GM18858 (cell line): Measurements from ENCODE around the gene VEZT.
"Not testable (repeated sequence)": the region's sequence is repeated elsewhere in the genome, so short reads cannot be mapped to it uniquely, and the experiment has no call there.

Experiments
- ATAC-seq: cut with Tn5 transposase; IDR thresholded peaks from one replicate; pipeline ENCODE4 v1.9.1; 2021; ENCODE audit not compliant: unreplicated experiment

Gene VEZT

DNA sequence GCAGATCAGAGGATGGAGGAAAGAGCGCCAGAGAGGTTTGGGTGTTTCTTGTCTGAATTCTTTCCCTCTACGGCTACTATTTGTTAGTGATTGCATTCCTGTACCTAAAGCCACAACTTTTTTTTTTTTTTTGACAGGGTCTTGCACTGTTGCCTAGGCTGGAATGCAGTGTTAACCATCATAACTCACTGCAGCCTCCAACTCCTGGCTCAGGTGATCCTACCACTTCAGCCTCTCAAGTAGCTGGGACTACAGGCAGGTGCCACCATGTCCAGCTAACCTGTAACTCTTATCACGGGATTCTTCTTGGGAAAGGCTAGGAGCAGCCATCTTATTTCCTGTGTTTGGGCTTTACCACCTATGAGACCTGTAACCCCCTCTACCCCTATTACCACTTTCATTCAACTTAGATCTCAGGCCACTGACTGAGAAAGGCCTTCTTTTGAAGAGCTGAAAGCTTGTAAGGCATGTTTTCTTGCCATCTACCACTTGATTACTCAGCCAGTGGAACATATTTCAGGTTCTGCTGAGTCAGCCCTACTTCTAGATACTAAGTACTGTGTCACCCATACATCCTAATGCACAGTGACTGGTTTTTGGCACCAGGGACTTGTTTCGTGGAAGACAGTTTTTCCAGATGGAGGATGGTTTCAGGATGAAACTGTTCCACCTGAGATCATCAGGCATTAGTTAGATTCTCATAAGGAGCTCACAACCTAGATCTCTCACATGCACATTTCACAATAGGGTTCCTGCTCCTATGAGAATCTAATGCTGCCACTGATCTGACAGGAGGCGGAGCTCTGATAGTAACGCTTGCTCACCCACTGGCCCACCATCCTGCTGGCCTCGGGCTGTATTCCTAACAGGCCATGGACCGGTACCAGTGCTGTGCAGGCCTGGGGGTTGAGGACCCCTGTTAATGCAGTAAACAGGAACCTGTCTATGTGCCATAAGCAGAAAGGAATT, 6.9 kb downstream of the VEZT start:
- no peak for ATAC-seq

DNA sequence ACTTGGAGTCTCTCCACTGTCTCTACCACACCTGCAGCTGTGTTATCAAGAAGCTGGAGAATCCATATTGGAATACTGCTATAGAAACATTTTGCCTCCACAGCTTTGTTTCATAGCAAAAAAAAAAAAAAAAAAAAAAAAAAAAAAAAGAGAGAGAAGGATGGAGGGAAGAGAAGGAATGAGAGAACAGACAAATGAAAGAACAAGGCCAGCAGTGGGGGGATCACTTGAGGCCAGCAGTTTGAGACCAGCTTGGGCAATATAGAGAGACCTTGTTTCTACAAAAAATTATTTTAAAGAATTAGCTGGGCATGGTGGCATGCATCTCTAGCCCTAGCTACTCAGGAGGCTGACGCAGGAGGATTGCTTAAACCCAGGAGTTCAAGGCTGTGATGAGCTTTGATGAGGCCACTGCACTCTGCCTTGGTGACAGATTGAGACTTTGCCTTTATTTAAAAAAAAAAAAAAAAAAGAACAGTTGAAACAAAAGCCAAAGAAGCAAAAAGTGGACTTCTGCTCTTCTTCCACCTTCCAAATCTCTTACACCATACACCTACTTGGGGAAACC, 8.1 kb downstream of the VEZT start:
- ATAC-seq = no peak

DNA sequence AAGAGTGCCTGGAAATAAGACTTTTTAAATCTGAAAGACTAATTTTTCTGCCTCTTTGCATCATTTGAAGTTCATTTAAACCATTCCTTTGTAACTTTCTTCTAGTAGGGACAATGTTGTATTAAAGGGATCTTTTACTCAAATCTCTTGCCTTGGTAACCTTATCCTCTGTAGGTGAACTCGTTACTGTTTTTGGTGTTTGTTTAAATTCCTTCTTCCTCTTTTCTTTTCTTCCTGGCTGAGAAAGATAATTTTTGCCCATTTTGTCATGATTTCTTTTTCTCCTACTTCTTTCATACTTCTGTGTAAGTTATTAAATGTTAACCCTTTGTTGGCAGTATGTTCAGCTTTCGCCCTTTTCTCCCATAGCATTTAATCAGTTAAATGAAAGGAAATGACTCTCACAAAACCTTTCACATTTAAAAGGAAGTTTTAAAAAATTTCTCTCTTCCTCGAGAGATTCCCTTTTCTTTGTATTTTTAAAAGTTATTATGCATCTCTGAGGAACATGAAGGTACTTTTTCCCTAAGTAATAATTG, 10.3 kb downstream of the VEZT start:
- no peak for ATAC-seq

DNA sequence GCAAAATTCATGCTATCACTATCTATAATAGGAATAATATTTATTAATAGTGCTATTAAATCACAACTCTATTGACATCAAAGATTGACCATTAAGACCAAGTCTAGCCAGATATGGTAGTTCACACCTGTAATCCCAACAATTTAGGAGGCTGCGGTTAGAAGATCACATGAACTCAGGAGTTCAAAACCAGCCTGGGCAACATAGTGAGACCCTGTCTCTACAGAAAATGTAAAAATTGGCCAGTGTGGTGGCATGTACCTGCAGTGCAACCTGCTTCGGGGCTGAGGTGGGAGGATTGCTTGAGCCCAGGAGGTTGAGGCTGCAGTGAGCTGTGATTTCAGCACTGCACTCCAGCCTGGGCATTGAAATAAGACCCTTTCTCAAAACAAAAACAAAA, 11.0 kb downstream of the VEZT start:
- no peak for ATAC-seq

DNA sequence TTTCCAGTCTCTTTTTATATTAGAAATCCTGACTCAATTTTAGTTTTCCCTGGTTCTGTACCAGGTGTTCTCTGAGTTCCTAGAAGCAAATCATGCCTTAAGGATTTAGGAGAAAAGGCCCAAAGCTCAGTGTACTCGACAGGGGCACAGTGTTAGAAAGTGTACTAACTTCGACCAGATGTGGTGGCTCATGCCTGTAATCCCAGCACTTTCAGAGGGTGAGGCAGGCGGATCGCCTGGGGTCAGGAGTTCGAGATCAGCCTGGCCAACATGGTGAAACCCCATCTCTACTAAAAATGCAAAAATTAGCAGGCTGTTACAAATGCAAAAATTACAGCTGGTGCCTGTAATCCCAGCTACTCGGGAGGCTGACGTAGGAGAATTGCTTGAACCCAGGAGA, 12.0 kb downstream of the VEZT start:
- no peak for ATAC-seq

DNA sequence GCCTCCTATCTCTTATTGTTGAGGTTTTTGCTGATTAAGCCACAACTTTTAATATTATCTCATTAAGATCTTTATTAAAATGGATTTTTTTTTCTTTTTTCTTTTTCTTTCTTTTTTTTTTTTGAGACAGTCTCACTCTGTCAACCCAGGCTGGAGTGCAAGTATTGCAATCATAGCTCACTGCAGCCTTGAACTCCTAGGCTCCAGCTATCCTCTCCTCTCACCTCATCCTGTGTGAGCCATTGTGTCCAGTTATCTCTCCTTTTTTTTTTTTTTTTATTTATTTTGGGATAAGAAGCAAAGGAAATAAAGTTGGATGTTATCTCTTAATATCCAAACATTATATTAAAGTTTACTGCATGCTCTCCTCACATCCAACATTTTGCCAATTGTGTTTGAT, 12.7 kb downstream of the VEZT start:
- no peak for ATAC-seq

DNA sequence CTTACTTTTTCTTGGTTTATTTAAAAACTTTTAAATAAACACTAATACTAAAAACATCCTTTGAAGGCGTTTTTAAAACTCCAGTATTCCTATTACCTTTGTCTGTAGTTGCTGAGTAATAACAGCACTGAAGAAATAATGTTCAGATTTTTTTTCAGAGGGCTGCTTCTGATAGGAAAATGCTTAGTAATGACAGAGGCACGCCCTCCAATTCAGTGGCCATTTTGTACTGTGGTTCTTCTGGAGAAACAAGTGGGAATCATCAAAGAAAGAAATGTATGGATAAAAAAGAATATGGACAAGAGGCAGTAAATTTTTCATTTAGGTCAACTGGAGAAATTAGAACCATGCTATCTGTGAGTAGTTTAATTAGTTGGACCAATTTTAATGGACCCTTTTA, 13.6 kb downstream of the VEZT start:
- ATAC-seq = no peak

DNA sequence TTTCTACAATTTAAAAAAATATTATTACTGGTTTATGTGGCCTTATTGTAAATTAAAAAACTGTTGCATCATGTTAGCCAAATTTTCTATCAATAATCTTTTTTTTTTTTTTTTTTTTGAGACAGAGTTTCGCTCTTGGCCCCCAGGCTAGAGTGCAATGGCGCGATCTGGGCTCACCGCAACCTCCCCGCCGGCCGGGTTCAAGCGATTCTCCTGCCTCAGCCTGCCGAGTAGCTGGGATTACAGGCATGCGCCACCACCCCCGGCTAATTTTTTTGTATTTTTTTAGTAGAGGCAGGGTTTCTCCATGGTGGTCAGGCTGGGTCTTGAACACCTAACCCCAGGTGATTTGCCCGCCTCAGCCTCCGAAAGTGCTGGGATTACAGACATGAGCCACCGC, 16.6 kb downstream of the VEZT start:
- not testable (repeated sequence) for ATAC-seq

DNA sequence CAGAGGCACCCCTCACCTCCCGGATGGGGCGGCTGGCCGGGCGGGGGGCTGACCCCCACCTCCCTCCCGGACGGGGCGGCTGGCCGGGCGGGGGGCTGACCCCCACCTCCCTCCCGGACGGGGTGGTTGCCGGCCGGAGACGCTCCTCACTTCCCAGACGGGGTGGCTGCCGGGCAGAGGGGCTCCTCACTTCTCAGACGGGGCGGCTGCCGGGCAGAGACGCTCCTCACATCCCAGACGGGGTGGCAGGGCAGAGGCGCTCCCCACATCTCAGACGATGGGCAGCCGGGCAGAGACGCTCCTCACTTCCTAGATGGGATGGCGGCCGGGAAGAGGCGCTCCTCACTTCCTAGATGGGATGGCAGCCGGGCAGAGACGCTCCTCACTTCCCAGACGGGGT, 18.0 kb downstream of the VEZT start:
- not testable (repeated sequence) for ATAC-seq

DNA sequence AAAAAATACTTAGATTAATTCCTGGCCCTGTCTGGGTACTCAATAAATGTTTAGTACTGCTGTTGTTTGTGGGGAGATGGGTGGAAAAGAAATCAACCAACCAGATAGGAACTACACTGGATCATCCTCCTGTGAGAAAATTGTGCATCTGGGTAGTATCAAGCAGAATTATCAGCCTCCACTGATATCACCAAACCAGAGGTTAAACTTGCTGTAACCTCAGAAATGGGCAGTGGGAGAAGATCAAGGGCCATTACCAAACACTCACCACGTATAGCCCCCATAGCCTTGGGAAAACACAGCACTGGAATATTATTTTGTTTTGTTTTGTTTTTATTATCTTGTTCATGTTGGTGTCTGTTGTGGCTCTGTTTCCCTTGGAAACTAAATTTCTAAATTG, 19.7 kb downstream of the VEZT start:
- ATAC-seq = no peak

DNA sequence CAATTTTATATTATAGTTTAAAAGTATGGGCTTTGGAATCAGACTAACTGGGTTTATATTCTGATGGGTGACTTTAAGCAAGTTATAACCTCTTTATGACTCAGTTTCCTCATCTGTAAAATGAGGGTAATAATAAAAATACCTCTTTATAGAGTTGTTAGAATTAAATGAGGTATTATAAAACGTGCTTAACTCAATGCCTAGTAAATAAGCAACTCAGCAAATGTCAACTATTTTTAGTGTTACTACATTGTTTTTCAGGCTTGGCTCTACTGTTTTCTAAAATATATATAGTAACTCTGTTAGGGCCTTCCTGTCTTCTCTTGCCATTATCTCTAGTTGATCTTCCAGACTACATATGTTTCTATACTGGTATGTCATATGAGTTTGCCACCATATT, 20.5 kb downstream of the VEZT start:
- ATAC-seq = no peak

DNA sequence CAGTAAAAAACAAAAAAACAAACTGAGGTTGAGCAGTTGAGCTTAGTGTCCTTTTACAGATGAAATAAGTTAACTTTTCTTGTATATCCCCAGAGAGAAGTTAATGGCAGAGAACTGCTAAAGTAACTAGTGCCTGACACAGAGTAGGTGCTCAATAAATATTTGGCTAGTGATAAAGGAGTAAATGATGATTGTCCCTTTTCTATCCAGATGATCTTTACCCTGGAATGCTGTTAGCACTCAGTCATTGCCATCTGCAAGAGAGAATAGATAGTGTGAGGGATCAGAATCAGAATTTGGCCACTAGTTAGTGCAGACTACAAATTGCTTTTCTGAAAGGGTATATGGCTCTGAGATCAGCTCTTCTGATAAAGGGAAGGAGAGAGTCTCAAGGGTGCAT, 21.6 kb downstream of the VEZT start:
- ATAC-seq = no peak

DNA sequence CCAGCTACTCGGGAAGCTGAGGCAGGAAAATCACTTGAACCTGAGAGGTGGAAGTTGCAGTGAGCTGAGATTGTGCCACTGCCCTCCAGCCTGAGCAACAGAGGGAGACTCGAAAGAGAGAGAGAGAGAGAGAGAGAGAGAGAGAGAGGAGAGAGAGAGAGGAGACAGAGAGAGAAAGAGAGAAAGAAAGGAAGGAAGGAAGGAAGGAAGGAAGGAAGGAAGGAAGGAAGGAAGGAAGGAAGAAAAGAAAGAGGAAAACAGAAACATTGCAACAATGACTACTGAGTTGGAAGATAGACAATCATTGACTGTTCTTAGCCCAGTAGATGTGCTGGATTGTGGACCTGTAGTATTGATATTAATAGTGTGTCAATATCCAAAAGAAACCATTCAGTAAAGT, 22.2 kb downstream of the VEZT start:
- not testable (repeated sequence) for ATAC-seq

DNA sequence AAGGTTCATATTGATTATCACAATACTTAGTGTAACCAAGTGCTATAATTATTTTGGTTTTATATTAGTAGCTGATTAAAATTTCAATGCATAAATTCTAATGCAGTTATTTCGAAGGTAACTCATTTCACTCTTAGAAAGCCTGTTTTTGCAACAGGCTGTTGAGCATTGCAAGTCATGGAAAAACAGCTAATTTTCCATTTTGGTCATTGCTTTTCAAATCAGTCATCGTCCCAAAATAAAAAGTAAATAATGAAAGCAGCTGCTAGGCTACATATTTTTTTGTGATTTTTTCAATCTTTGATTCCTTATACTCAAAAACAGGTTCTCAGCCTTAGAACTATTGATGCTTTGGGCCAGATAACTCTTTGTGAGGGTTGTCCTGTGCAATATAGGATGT, 22.9 kb downstream of the VEZT start:
- no peak for ATAC-seq

DNA sequence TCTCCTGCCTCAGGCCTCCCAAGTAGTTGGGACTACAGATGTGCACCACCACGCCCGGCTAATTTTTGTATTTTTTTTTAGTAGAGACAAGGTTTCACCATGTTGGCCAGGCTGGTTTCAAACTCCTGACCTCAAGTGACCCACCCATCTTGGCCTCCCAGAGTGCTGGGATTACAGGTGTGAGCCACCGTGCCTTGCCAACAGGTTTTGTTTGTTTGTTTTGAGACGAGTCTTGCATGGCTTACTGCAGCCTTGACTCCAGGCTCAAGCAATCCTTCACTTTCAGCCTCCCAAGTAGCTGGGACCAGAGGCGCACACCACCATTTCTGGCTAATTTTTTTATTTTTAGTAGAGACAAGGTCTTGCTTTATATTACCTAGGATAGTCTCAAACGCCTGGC, 23.5 kb downstream of the VEZT start:
- not testable (repeated sequence) for ATAC-seq

DNA sequence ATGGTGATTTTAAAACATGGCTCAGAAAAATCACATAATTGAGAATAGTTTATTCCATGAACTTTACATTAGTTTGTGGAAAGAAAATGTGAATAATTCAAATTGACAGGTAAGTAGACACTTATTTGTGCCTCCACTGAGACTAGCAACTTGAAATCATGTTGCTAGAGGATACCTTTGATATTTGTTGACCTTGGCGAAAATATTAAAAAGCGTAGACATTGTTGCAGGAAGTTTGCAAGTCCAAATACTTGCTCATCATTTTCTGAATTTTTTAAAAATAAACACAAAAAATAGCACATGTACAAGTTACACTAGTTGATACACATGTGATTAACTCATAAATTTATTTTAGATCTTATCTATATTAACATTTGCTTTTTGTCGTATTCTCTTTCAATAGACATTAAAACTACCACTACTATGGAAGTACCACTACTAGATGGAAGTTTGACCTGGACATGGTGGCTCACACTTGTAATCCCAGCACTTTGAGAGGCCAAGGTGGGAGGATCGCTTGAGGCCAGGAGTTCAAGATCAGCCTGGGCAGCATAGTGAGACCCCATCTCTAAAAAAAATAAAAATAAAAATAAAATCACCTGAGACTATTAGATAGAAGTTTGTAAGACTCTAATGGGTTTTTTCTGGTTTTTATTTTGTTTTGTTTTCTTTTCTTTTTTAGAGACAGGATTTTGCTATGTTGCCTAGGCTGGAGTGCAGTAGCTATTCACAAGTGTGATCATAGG, 24.3 kb downstream of the VEZT start:
- ATAC-seq = no peak

DNA sequence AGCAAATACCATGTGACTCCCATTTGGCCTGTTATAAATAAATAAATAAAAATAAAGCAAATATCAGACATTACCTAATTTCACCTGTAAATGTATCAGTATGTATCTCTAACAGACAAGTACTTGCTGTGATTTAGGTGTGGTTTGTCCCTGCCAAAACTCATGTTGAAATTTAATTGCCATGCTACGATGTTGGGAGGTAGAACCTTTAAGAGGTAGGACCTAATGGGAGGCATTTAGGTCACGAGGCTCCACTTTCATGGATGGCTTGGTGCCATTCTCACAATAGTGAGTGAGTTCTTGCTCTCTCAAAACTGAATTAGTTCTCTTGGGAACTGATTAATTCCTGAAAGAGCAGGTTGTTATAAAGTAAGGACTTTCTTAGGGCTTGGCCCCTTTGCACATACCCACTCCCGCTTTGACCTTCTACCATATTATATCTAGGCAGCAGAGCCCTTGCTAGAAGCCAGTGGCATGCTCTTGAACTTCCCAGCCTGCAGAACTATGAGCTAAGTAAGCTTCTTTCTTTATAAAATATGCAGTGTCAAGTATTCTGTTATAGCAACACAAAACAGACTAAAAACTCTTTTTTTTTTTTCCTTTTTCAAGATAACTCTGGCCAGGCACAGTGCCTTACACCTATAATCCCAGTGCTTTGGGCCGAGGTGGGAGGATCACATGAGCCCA, 26.0 kb downstream of the VEZT start:
- ATAC-seq = no peak

DNA sequence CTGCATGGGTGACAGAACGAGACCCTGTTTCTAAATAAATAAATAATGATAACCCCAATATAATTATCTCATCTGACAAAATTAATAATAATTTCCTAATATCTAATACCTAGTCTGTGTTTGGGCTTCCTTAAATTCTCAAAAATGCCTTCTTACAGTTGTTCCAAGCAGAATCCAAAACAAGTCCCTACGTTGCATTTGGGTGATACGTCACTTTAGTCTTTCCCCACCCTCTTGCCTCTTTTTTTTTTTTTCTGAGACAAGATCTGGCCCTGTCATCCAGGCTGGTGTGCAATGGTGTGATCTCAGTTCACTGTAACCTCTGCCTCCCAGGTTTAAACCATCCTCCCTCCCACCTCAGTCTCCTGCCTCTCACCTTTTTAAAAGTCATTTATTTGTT, 26.7 kb downstream of the VEZT start:
- no peak for ATAC-seq

DNA sequence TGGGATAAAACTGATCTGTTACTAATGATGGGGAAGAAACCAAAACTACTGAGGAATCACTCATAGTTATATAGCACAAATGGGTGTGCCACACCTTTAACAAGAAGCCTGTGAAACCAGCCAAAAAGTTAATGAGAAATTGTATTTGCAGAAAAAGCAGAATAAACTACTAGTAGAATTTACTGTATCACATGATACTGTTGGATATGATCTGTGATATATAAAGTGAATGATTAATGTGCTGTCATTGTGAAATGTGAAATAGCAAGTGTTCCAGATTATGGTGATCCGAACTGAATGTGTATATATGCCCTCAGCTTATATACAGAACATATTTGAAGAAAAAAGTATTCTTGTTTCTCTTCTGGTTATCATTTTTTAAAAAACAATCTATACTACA, 30.5 kb downstream of the VEZT start:
- ATAC-seq = no peak

DNA sequence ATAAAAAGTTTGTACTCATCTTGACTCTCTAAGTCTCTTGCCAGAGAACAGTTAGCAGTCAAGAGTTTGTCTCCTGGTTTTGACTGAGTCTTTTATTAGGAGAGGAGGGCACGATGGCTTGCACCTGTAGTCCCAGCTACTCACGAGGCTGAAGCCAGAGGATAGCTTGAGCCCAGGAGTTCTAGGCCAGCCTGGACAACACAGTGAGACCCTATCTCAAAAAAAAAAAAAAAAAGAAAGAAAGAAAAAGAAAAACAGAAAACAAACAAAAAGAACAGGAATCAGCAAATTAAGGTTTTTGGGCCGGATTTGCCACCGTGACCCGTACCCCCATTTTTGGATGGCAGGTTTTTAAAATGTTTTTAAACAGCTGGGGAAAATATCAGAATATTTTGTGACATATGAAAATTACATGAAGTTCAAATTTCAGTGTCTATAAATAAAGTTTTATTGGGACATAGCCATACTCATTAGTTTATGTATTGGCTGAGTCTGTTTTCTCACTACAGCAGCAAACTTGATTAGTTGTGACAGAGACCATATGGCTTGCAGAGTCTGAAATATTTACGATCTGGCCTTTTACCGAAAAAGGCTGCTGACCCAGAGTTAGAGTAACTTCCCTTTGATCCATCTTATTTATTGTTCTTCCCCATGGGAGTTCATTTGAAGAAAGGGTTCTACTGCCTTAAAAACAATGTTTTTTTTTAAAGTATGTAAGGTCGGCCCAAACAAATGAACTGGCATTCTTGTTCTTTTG, 31.2 kb downstream of the VEZT start:
- no peak for ATAC-seq
